ENCODE measurements around the gene CKAP5.

Gene CKAP5

DNA sequence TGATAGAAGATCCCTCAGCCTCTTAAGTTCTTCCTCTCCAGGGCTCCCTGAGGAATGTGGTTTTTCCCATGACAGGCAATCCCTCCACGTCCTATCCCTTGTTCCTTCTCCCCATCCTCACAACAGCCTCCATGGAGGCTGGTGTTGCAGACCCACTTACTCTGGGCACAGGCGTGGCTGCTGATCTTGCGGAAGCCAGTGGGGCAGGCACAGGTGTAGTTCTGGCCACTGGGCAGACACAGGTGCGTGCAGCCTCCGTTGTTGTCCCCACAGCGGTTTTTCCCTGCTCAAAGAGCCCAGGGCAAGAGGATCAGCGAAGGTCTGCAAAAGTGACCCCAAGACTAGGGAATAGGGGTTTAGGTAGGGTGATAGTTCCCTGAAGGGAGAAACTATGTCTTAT lies 43.2 kb upstream of the CKAP5 start:
- H3K4me2 ChIP-seq (ENCODE audit: low read length), result no peak overlapping the region
- H4K8ac ChIP-seq (ENCODE audit: low read depth, low read length), result no peak overlapping the region
- no peak overlapping the region for H4K12ac ChIP-seq (ENCODE audit: low read depth, low read length)
- H3K4me3 ChIP-seq (ENCODE audit: low read depth, low read length), result no peak overlapping the region
- no peak overlapping the region for H3K23ac ChIP-seq (ENCODE audit: low read length)
- H2BK12ac ChIP-seq (ENCODE audit: low read length), result no peak overlapping the region
- no peaks in the 10 kb centered on the region for H3K27me3 ChIP-seq (ENCODE audit: insufficient read depth, low read length)
- H2AK5ac ChIP-seq (ENCODE audit: low read length), result no peak overlapping the region
- H3K79me2 ChIP-seq (ENCODE audit: control insufficient read depth, insufficient read depth, low read length, poor library complexity), result no peaks in the 10 kb centered on the region
- H3K27ac ChIP-seq (ENCODE audit: low read depth, low read length), result no peak overlapping the region
- peaks cover 14 to 18% of the 10 kb centered on the region in 2 experiments for H3K36me3 ChIP-seq (ENCODE audit: control insufficient read depth in 1 of 2, insufficient read depth in 2 of 2, low read length in 2 of 2)
- DNase-seq, result no peak
- no peaks in the 10 kb centered on the region for H3K79me1 ChIP-seq (ENCODE audit: low read length)
- WGBS (ENCODE audit: extremely low coverage, insufficient coverage, insufficient read length), result no CpG with 5 or more reads among the region's 7 CpGs
- H2BK5ac ChIP-seq (ENCODE audit: low read depth, low read length, poor library complexity), result no peak overlapping the region
- H3K9me3 ChIP-seq (ENCODE audit: insufficient read depth, low read depth, low read length), result no peaks in the 10 kb centered on the region
- no peak overlapping the region for H3K18ac ChIP-seq (ENCODE audit: low read length)
- H2AFZ ChIP-seq (ENCODE audit: insufficient read depth, low read length, poor library complexity), result no peak overlapping the region
- H3K4me1 ChIP-seq (ENCODE audit: control insufficient read depth in 1 of 2, insufficient read depth in 2 of 2, low read length in 2 of 2), result peaks cover 0 to 2% of the 10 kb centered on the region in 2 experiments
- H3K9ac ChIP-seq (ENCODE audit: low read length), result no peak overlapping the region
- H3K14ac ChIP-seq (ENCODE audit: low read length), result no peak overlapping the region
- H3K4ac ChIP-seq (ENCODE audit: low read depth, low read length), result no peak overlapping the region
- no peak overlapping the region for H2BK120ac ChIP-seq (ENCODE audit: insufficient read depth, low read length, poor library complexity)
- no peak overlapping the region for H4K91ac ChIP-seq (ENCODE audit: low read depth, low read length)

DNA sequence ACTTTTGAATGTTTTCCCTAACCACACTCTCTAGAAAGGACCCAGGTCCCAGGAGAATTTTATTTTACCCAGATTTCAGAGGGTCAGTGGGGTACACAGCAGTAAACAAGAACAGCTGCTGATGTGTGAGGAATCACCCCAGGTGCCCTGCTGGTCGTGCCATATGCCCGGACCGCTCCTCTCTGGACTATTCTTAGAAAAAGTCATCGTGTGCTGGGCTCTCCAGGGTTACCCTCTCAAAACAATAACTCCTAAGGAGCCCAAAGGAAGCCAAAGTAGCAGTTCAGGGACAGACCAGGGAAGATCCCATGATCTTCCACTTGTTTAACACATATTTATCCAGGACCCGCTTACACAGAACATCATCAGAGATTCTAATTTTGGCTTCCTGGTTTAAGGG lies 42.6 kb upstream of the CKAP5 start:
- no CpG with 5 or more reads among the region's 5 CpGs for WGBS (ENCODE audit: extremely low coverage, insufficient coverage, insufficient read length)
- no peak overlapping the region for H3K4me3 ChIP-seq (ENCODE audit: low read depth, low read length)
- no peak overlapping the region for H2AK5ac ChIP-seq (ENCODE audit: low read length)
- DNase-seq, result no peak
- no peak overlapping the region for H4K8ac ChIP-seq (ENCODE audit: low read depth, low read length)
- H3K79me2 ChIP-seq (ENCODE audit: control insufficient read depth, insufficient read depth, low read length, poor library complexity), result no peaks in the 10 kb centered on the region
- H3K18ac ChIP-seq (ENCODE audit: low read length), result no peak overlapping the region
- H3K23ac ChIP-seq (ENCODE audit: low read length), result no peak overlapping the region
- no peak overlapping the region for H4K91ac ChIP-seq (ENCODE audit: low read depth, low read length)
- H3K36me3 ChIP-seq (ENCODE audit: control insufficient read depth in 1 of 2, insufficient read depth in 2 of 2, low read length in 2 of 2), result peaks cover 16 to 21% of the 10 kb centered on the region in 2 experiments
- H2BK5ac ChIP-seq (ENCODE audit: low read depth, low read length, poor library complexity), result no peak overlapping the region
- no peaks in the 10 kb centered on the region for H3K27me3 ChIP-seq (ENCODE audit: insufficient read depth, low read length)
- no peaks in the 10 kb centered on the region for H3K79me1 ChIP-seq (ENCODE audit: low read length)
- H3K4me1 ChIP-seq (ENCODE audit: control insufficient read depth in 1 of 2, insufficient read depth in 2 of 2, low read length in 2 of 2), result peaks cover 0 to 2% of the 10 kb centered on the region in 2 experiments
- no peak overlapping the region for H3K27ac ChIP-seq (ENCODE audit: low read depth, low read length)
- no peak overlapping the region for H3K4me2 ChIP-seq (ENCODE audit: low read length)
- no peak overlapping the region for H2BK12ac ChIP-seq (ENCODE audit: low read length)
- no peak overlapping the region for H3K9ac ChIP-seq (ENCODE audit: low read length)
- H3K4ac ChIP-seq (ENCODE audit: low read depth, low read length), result no peak overlapping the region
- no peak overlapping the region for H2AFZ ChIP-seq (ENCODE audit: insufficient read depth, low read length, poor library complexity)
- peaks cover under 1% of the 10 kb centered on the region for H3K9me3 ChIP-seq (ENCODE audit: insufficient read depth, low read depth, low read length)
- H2BK120ac ChIP-seq (ENCODE audit: insufficient read depth, low read length, poor library complexity), result no peak overlapping the region
- H4K12ac ChIP-seq (ENCODE audit: low read depth, low read length), result no peak overlapping the region
- no peak overlapping the region for H3K14ac ChIP-seq (ENCODE audit: low read length)

DNA sequence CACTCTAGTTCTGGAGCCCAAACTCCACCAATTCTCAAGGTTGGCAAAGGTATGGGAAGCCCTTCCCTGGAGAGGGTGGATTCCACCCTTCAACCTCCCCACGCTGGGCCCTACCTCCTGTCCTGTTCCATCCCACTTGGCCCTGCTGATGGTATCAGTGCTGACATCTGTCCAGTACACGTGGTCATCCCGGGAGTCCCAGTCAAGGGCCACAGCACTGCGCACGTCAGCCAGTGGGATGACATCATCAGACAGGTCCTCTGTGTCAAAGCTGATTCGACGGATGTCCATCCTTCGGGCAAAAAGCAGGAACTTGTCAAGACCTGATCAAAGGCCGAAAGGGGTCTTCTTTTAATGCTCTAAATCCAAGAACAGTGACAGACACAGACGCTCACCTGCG lies 40.1 kb upstream of the CKAP5 start:
- H2AK5ac ChIP-seq (ENCODE audit: low read length), result no peak overlapping the region
- no CpG with 5 or more reads among the region's 11 CpGs for WGBS (ENCODE audit: extremely low coverage, insufficient coverage, insufficient read length)
- H2AFZ ChIP-seq (ENCODE audit: insufficient read depth, low read length, poor library complexity), result no peak overlapping the region
- DNase-seq, result peak in 1 of 2 donors; percentile 6
- no peak overlapping the region for H3K9ac ChIP-seq (ENCODE audit: low read length)
- H3K9me3 ChIP-seq (ENCODE audit: insufficient read depth, low read depth, low read length), result peaks cover 2% of the 10 kb centered on the region
- no peak overlapping the region for H4K91ac ChIP-seq (ENCODE audit: low read depth, low read length)
- no peaks in the 10 kb centered on the region for H3K27me3 ChIP-seq (ENCODE audit: insufficient read depth, low read length)
- peak overlapping the region; percentile 16 for H3K4me3 ChIP-seq (ENCODE audit: low read depth, low read length)
- H3K27ac ChIP-seq (ENCODE audit: low read depth, low read length), result no peak overlapping the region
- no peak overlapping the region for H2BK5ac ChIP-seq (ENCODE audit: low read depth, low read length, poor library complexity)
- H3K36me3 ChIP-seq (ENCODE audit: control insufficient read depth in 1 of 2, insufficient read depth in 2 of 2, low read length in 2 of 2), result peaks cover 21 to 30% of the 10 kb centered on the region in 2 experiments
- no peak overlapping the region for H2BK120ac ChIP-seq (ENCODE audit: insufficient read depth, low read length, poor library complexity)
- H3K4me1 ChIP-seq (ENCODE audit: control insufficient read depth in 1 of 2, insufficient read depth in 2 of 2, low read length in 2 of 2), result peaks cover 0 to 2% of the 10 kb centered on the region in 2 experiments
- H3K4me2 ChIP-seq (ENCODE audit: low read length), result no peak overlapping the region
- H3K79me2 ChIP-seq (ENCODE audit: control insufficient read depth, insufficient read depth, low read length, poor library complexity), result no peaks in the 10 kb centered on the region
- no peak overlapping the region for H2BK12ac ChIP-seq (ENCODE audit: low read length)
- H3K79me1 ChIP-seq (ENCODE audit: low read length), result no peaks in the 10 kb centered on the region
- H3K4ac ChIP-seq (ENCODE audit: low read depth, low read length), result no peak overlapping the region
- H3K18ac ChIP-seq (ENCODE audit: low read length), result no peak overlapping the region
- no peak overlapping the region for H3K14ac ChIP-seq (ENCODE audit: low read length)
- H4K8ac ChIP-seq (ENCODE audit: low read depth, low read length), result no peak overlapping the region
- no peak overlapping the region for H3K23ac ChIP-seq (ENCODE audit: low read length)
- H4K12ac ChIP-seq (ENCODE audit: low read depth, low read length), result no peak overlapping the region

DNA sequence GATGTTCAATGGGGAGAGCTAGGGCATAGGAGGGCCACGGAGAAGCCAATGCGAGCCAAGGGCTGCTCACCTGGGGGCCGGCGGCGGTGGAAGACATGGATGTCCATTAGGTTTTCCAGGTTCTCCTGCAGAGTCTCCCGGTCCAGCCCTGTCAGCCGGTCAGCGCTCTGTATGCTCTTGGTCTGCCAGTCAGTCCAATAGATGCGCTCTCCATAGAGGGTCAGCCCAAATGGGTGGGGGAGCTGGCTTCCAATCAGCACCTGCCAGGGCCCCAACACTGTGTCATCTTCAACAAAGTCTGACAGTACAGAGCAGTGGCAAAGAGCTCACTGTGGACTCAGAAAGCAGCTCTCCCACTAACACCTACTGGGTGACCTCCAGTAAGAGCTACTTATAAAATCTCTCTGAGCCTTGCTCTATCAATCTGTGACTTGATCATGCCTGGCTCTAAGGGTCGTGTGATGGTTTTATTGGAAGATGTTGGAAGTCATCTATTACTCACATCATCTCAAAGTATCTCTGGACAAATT lies 33.0 kb upstream of the CKAP5 start:
- no peak overlapping the region for H2AFZ ChIP-seq (ENCODE audit: insufficient read depth, low read length, poor library complexity)
- no peaks in the 10 kb centered on the region for H3K27me3 ChIP-seq (ENCODE audit: insufficient read depth, low read length)
- peaks cover 28 to 40% of the 10 kb centered on the region in 2 experiments for H3K36me3 ChIP-seq (ENCODE audit: control insufficient read depth in 1 of 2, insufficient read depth in 2 of 2, low read length in 2 of 2)
- no peak overlapping the region for H4K8ac ChIP-seq (ENCODE audit: low read depth, low read length)
- no peak overlapping the region for H3K4me2 ChIP-seq (ENCODE audit: low read length)
- no peak overlapping the region for H4K12ac ChIP-seq (ENCODE audit: low read depth, low read length)
- no peak overlapping the region for H4K91ac ChIP-seq (ENCODE audit: low read depth, low read length)
- H2BK5ac ChIP-seq (ENCODE audit: low read depth, low read length, poor library complexity), result no peak overlapping the region
- H3K4me1 ChIP-seq (ENCODE audit: control insufficient read depth in 1 of 2, insufficient read depth in 2 of 2, low read length in 2 of 2), result no peaks in the 10 kb centered on the region
- H2BK120ac ChIP-seq (ENCODE audit: insufficient read depth, low read length, poor library complexity), result no peak overlapping the region
- no peaks in the 10 kb centered on the region for H3K79me1 ChIP-seq (ENCODE audit: low read length)
- no peak overlapping the region for H3K14ac ChIP-seq (ENCODE audit: low read length)
- no peak overlapping the region for H2BK12ac ChIP-seq (ENCODE audit: low read length)
- no peak overlapping the region for H2AK5ac ChIP-seq (ENCODE audit: low read length)
- no peak overlapping the region for H3K4ac ChIP-seq (ENCODE audit: low read depth, low read length)
- no CpG with 5 or more reads among the region's 10 CpGs for WGBS (ENCODE audit: extremely low coverage, insufficient coverage, insufficient read length)
- H3K23ac ChIP-seq (ENCODE audit: low read length), result no peak overlapping the region
- DNase-seq, result no peak
- peak overlapping the region; percentile 29 for H3K9ac ChIP-seq (ENCODE audit: low read length)
- H3K4me3 ChIP-seq (ENCODE audit: low read depth, low read length), result no peak overlapping the region
- H3K79me2 ChIP-seq (ENCODE audit: control insufficient read depth, insufficient read depth, low read length, poor library complexity), result no peaks in the 10 kb centered on the region
- no peak overlapping the region for H3K27ac ChIP-seq (ENCODE audit: low read depth, low read length)
- peaks cover 4% of the 10 kb centered on the region for H3K9me3 ChIP-seq (ENCODE audit: insufficient read depth, low read depth, low read length)
- no peak overlapping the region for H3K18ac ChIP-seq (ENCODE audit: low read length)
